Neural cell (in vitro differentiated cells): ENCODE data around the gene RABEP2.

Experiments used
- EP300 ChIP-seq: fragments of 450-650 bp; conservative IDR thresholded peaks from 2 replicates; pipeline ENCODE4 v1.6.1; 2014; ENCODE audit warnings: antibody characterized with exemption, mild to moderate bottlenecking, moderate library complexity; ENCODE audit not compliant: poor library complexity, severe bottlenecking
- POLR2AphosphoS5 ChIP-seq: IDR thresholded peaks from 2 replicates; pipeline ENCODE4 v1.6.1; 2012
- SMC3 ChIP-seq: fragments of 450-650 bp; conservative IDR thresholded peaks from 2 replicates; pipeline ENCODE4 v1.6.1; 2014; ENCODE audit warnings: antibody characterized with exemption, mild to moderate bottlenecking, moderate library complexity; ENCODE audit not compliant: poor library complexity
- TF ChIP-seq, protein P1 (sequence below): fragments of 450-650 bp; IDR thresholded peaks from 2 replicates; pipeline ENCODE4 v1.5.1; 2014; ENCODE audit warnings: antibody characterized with exemption, mild to moderate bottlenecking, moderate library complexity; ENCODE audit not compliant: poor library complexity, severe bottlenecking

GRCh38 chr16:28917095-28917494 is 7.9 kb downstream of the RABEP2 start:
- TF ChIP-seq, protein P1, sequence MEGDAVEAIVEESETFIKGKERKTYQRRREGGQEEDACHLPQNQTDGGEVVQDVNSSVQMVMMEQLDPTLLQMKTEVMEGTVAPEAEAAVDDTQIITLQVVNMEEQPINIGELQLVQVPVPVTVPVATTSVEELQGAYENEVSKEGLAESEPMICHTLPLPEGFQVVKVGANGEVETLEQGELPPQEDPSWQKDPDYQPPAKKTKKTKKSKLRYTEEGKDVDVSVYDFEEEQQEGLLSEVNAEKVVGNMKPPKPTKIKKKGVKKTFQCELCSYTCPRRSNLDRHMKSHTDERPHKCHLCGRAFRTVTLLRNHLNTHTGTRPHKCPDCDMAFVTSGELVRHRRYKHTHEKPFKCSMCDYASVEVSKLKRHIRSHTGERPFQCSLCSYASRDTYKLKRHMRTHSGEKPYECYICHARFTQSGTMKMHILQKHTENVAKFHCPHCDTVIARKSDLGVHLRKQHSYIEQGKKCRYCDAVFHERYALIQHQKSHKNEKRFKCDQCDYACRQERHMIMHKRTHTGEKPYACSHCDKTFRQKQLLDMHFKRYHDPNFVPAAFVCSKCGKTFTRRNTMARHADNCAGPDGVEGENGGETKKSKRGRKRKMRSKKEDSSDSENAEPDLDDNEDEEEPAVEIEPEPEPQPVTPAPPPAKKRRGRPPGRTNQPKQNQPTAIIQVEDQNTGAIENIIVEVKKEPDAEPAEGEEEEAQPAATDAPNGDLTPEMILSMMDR: no peak
- TF ChIP-seq EP300 (no peak), POLR2AphosphoS5 (no peak), SMC3 (no peak)
